Measurements from ENCODE around the gene TACSTD2.
"Not testable (repeated sequence)": the region's sequence is repeated elsewhere in the genome, so short reads cannot be mapped to it uniquely, and the experiment has no call there.

Gene TACSTD2

DNA sequence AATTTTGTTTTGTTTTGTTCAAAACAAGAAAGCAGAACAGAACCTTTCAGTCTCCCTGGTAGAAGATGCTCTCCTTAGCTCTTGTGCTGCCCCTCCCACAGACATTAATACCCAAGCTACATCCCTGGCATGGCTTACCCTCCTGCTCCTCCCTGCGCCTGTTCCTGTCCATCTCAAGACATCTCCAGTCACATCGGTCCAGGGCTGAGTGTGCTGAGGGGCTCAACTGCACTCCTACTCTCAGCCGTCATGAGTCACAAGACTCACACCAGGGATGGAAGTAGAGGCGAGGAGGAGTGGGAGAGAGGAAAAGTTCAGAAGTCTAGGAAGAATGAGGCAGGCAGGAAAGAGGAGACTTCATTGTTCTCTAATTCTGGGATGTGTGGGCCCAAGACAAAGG, 9.2 kb upstream of the TACSTD2 start:
- no peak for DNase-seq

- no peak for DNase-seq
Measured at GRCh38 chr1:58585581-58586151, 8.6 kb upstream of the TACSTD2 start.

DNA sequence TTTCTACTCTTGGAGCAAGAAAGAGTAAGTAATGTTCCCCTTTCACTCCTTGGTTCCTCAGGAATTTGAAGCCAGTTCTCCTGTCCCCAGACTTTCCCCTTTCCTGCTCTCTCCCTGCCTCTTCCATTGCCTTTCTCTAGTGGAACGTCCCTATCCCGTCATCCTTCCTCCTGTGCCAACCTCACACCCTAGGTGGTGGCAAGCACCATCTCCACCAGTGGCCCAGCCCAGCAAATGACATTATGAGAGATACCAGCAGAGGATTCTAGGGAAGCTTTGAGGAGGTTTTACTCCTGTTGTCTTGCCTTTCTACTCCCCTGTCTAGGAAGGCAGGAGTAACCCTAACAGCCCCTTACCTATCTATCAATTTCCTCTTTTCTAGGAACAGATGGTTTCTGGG, 8.1 kb upstream of the TACSTD2 start:
- peak in 1 of 2 experiments; percentile 18 for DNase-seq

DNA sequence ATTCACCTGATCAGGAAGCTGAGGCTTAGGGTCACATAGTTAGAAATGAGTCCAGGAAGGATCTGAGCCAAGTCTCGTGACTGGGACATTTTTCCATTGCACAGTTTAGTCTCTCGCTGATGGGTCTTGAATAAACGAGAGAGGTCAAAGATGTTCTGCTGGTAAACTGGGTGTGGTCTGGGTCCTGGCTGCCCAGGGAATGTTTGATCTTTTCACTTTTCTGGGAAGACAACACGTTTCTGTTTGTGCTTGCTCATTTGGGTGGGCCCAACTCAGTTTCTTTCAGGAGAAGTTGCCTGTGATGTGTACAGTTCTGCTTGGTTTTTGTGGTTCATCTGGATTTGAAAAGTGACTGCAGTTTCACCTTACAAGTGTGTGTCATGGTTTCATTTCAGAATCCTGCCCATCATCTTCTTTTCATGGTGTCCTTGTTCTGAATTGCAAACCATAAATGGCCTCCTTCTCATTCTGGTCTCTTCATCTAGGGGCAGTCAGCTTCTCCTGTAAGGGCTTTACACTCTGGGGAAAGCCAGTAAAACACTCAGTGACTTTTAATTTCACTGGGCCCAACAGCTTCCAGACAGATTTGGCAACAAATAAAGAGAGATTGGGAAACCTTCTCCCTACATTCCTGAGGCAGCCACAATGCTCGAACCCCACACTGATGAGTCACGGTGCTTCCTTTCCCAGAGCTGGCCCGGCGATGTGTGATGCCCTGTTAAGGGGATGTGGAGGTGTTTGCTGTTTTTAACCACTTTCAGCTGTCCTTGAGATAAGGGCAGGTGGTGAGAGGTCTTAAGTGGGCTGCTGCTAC, 7.2 kb upstream of the TACSTD2 start:
- DNase-seq = peak; percentile 73 to 94

DNA sequence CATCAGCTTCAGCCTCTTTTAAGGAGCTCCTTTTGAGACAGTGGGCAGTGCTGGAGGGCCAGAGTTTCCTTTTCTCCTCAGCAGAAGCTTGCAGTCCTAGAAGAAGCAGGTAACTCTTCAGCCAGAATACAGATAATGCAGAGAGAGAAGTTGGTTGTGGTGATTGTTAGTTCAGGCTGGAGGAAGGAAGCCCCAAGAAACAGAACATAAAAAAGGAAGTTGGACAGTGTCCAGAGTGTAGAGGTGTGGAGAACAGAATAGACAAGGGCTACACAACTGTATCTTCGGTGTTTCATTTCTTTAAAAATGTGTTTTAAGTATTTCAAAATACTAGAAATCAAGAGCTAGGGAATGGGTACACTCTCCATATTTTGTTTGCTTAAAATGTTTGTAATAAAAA, 6.4 kb upstream of the TACSTD2 start:
- no peak for DNase-seq

GRCh38 chr1:58582143-58582542, 5.1 kb upstream of the TACSTD2 start:
- DNase-seq = not testable (repeated sequence)

DNA sequence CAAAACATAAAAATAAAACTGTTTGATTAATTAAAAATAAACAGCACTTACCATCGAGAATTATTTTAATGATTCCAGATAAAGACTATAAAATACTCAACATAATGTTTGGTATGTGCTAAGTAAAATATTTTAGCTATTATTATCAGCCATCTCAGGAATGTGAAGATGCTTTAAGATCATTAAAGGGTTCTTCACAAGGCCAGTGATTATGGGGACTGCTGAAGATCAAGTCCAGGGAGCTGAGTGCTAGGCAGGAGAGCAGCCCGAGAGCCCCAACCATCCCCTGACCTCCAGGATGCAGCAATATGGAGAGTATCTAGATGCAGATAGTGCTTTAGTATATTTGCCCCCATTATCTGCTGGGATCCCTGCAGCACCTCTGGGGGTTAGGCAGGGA, 4.6 kb upstream of the TACSTD2 start:
- no peak for DNase-seq

DNA sequence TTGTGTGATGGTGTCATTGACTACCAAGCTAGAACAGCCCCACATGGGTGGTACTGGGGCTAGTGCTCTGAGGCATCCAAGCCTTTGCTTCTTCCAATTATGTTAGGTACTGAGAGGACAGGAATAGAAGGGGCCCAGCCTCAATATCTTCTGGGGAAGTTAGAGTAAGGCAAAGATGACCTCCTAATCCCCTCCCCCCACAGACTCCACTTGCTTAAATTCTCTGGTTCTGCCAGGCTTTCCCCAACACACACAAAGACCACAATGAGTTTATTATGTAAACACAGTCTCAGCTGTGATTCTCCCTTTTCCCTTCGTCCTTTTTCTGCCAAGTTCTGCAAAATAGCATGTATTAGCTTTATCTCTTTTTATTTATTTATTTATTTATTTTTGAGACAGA, 3.1 kb upstream of the TACSTD2 start:
- no peak for DNase-seq

GRCh38 chr1:58577654-58578030, 590 bp upstream of the TACSTD2 start:
- no peak for DNase-seq

GRCh38 chr1:58576325-58576726, 726 bp downstream of the TACSTD2 start:
- no peak for DNase-seq

DNA sequence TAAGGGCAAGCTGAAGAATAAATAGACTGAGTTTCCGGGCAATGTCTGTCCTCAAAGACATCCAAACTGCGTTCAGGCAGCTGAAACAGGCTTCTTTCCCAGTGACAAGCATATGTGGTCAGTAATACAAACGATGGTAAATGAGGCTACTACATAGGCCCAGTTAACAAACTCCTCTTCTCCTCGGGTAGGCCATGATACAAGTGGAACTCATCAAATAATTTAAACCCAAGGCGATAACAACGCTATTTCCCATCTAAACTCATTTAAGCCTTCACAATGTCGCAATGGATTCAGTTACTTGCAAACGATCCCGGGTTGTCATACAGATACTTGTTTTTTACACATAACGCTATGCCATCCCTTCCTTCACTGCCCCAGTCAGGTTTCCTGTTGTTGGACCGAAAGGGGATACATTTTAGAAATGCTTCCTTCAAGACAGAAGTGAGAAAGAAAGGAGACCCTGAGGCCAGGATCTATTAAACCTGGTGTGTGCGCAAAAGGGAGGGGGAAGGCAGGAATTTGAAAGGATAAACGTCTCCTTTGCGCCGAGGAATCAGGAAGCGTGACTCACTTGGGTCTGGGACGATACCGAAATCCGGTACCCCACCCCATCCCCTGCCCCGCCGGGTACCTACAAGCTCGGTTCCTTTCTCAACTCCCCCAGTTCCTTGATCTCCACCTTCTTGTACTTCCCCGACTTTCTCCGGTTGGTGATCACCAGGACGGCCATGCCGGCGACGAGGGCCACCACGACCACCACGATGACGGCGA, 1.3 kb downstream of the TACSTD2 start:
- no peak for DNase-seq

DNA sequence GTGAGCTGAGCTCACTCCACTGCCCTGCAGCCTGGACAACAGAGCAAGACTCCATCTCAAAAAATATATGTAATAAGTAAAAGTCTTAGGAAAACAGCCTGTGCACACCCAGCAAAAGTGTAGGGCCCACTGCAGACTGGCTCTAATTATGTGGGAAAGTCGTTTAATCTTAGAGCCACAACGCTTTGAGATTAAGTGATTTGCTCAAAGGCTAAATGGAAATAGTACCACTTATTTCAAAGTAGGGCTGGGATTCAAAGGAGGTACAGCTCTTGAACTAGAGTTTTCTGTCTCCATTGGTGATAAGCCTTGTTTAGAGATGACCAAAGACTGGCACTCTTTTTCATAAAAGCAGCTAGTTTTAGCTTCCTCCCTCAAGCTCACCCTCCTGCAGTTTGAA, 2.2 kb downstream of the TACSTD2 start:
- DNase-seq = no peak

DNA sequence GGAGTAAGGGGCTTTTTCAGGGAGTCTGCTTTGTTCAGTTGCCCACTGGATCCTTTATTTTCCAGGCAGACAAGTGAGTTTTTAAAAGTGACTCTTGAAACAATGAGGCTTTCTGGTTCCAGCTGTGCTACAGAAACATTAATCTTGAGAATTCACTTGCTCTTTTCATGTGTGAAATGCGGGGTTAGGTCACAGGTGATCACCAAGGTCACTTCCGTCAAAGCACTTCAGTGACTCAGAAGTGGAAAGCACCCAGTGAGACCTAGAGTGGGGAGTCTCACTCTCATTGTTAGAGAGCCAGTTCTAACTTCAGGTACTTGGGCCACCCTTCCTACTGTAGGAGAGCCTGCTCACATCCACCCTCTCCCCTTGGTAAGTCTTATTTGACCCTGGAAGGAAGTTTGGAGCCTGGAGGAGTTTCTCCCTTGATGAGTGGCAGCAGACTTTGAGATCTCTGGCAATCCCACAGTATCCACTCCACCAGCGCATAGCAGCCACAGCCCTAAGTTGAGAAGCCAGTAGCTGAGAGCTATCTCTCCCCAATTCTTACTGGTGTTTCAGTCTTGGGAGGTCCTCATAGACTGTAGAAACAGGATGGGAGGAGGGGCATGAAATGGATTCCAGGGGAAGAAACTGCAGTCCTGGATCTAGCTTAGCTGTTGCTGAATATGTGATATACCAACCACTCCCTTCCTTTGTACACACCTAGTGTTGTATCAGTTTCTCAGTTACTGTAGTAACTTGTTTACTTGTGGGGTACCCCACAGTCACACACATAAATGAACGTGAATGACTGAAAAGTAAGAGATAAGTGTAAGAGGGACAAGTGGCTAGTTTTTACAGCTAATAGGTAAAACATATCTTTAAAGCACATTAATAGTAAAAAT, 3.1 kb downstream of the TACSTD2 start:
- peak in 1 of 2 experiments; percentile 7 for DNase-seq

DNA sequence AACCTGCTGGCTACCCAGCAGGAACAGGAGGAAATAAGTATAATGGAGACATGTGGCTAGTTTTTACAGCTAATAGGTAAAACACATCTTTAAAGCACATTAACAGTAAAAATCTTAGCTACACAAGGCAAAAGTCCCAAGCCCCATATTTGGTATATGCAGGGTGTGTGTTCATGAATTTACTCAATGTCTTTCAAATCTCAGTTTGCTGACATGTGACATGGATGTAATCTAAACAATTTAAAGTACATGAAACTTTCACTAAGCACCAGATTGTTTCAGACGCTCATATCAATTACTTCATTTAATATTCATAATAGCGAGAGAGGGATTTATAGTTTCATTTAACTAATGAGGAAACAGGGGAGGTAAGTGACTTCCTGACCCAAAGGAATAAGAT, 3.9 kb downstream of the TACSTD2 start:
- DNase-seq = no peak

GRCh38 chr1:58572690-58573089, 4.4 kb downstream of the TACSTD2 start:
- DNase-seq = no peak

DNA sequence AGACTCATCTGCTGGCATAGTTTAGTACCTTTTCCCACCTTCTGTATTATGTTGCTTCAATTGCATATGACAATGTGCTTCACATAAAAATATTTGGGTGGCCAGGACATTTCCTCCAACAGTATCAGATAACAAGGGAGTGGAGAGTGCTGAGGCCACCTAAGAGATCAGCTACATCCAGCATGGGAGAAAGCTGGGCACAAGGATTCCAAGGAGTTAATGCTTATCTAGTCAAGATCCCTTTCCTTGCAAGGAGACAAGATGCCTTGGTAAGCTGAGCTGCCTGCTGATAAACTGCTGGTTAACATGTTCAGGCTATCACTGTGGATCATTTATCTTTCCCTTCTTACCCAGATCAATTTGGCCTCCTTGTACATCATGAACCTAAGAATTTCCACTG, 5.4 kb downstream of the TACSTD2 start:
- no peak for DNase-seq

GRCh38 chr1:58570817-58571216, 6.2 kb downstream of the TACSTD2 start:
- DNase-seq = no peak

- DNase-seq = no peak
Measured at GRCh38 chr1:58570094-58570493, 7.0 kb downstream of the TACSTD2 start.

DNA sequence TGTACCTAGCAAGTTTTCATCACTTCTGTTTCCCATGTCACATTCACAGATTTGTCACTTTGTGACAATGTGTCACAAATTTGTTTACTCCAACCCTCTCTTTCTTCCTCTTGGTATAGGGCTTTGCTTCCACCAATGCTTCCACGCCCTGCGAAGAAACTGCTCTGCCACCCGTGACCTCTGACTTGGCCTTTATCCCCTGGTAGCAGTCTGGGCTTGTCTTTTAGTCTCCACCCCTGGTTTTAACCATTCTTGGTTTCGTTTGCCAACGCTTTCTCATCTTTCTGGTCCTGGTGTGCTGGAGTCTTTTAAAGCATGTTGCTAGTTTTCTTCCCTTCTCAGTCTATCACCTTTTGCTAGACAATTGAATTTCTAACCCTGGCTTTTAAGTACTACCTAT, 8.1 kb downstream of the TACSTD2 start:
- DNase-seq = no peak

- DNase-seq = no peak
Measured at GRCh38 chr1:58568271-58568860, 8.7 kb downstream of the TACSTD2 start.

DNA sequence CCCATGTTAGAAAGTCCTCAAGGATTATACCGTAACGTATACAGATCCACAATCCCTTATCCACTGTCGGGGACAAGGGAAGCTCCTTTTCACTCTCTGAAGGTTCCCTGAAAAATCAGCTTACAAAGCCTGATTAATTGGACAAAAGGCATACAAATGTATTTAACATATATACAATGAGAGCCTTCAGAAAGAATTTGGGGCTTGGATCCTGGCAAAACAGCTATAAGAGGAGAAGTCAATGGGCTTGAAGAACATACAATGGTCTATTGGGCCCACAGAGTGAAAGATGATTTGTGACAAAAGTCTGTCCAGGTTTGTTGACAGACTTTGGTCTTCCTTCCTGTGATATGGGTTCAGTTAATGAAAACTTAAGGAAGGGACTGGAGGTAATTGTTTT, 10.7 kb downstream of the TACSTD2 start:
- DNase-seq = no peak

- not testable (repeated sequence) for DNase-seq
Measured at GRCh38 chr1:58563715-58564114, 13.3 kb downstream of the TACSTD2 start.

- no peak for DNase-seq
Measured at GRCh38 chr1:58561633-58562032, 15.4 kb downstream of the TACSTD2 start.

Measured in SW 1271 (cell line).